ENCODE data around the gene PLA2G4E. TPM values are rescaled to one million over a fixed set of nuclear protein-coding genes. Genes with fewer than 3 reads are reported as not detected.
A peak's percentile ranks its signal among the peaks of the same experiment; 100 is the strongest.

The PLA2G4E gene
- total RNA-seq, 1 experiment from 2014 or later, result 1.8 TPM

DNA sequence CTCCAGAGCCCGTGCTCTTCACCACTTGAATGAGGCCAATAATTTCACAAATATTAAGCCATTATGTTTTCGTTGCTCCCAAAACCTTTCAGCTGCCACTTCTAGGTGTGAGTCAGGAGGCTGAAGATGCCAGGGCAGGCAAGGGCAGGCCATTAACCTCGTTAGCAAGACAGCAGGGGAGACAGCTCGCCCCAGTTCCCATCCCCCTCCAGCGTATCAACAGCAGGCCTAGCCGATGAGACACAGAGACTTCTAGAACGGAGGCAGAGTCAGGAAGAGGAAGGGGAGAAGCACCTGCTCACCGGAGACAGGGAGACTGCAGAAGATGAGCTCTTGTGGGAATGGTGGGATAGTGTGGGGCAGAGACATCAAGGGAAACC lies 28.0 kb upstream of the PLA2G4E start:
- DNase-seq, result no peak
- Mint-ChIP-seq H3K27ac (ENCODE audit: unreplicated experiment) (peak overlapping the region; percentile 66), H3K36me3 (ENCODE audit: insufficient read depth, unreplicated experiment) (no peaks in the 10 kb centered on the region), H3K4me3 (ENCODE audit: unreplicated experiment) (no peak overlapping the region), H3K4me1 (ENCODE audit: low read depth, unreplicated experiment) (peaks cover 49% of the 10 kb centered on the region), H3K27me3 (ENCODE audit: insufficient read depth, unreplicated experiment) (no peaks in the 10 kb centered on the region), H3K9me3 (ENCODE audit: unreplicated experiment) (no peaks in the 10 kb centered on the region)
- intact Hi-C loops (cut with micrococcal nuclease; ENCODE audit: unreplicated experiment), result no loop called here
- BruUV-seq (replicated peaks), result no TSS peak
- Histone ChIP-seq H3K4me1 (peaks cover 53% of the 10 kb centered on the region), H3K9me3 (peaks cover 3% of the 10 kb centered on the region; the same call in 1 of the 2 replicates), H3K27me3 (replicated peaks; ENCODE audit: control insufficient read depth, insufficient read depth, low read length) (no peaks in the 10 kb centered on the region), H3K4me3 (ENCODE audit: low read depth, low read length) (no peak overlapping the region), H3K36me3 (ENCODE audit: control insufficient read depth, insufficient read depth, low read length) (no peaks in the 10 kb centered on the region)
- POLR2A ChIA-PET, result no interaction called here
- CTCF ChIA-PET, result no interaction called here
- TF ChIP-seq, protein P1, sequence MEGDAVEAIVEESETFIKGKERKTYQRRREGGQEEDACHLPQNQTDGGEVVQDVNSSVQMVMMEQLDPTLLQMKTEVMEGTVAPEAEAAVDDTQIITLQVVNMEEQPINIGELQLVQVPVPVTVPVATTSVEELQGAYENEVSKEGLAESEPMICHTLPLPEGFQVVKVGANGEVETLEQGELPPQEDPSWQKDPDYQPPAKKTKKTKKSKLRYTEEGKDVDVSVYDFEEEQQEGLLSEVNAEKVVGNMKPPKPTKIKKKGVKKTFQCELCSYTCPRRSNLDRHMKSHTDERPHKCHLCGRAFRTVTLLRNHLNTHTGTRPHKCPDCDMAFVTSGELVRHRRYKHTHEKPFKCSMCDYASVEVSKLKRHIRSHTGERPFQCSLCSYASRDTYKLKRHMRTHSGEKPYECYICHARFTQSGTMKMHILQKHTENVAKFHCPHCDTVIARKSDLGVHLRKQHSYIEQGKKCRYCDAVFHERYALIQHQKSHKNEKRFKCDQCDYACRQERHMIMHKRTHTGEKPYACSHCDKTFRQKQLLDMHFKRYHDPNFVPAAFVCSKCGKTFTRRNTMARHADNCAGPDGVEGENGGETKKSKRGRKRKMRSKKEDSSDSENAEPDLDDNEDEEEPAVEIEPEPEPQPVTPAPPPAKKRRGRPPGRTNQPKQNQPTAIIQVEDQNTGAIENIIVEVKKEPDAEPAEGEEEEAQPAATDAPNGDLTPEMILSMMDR (IDR thresholded peaks at IDR 0.05; ENCODE audit: insufficient read depth in 1 of 2, low read depth in 1 of 2, low read length in 1 of 2, severe bottlenecking in 1 of 2, unreplicated experiment in 1 of 2), result no peak

DNA sequence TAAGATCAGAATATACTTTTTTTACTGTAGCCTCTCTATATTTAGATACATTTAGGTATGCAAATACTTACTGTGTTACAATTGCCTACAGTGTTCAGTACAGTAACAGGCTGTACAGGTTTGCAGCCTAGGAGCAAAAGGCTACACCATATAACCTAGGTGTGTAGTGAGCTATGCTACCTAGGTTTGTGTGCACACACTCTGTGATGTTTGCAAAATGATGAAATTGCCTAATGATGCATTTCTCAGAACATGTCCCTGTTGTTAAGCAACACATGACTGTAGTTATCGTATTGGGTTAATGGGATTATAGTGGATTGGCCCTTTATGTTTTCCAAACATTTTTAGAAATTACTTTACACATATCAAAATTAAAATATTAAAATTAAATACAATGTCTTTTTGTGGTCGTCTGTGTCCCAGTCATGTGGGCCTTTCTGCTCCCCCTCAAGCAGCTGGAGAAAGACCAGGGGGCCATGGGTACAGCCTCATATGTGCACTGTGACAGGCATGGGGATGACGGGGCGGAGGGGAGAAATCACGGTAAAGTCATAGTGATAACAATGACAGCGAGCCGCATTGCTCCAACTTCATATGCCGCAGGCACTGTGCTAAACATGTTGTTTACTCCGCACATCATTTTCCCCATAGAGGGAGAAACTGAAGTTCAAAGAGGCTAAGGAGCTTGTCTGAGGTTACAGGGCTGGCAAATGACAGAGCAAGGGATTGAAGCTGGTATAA lies 27.4 kb upstream of the PLA2G4E start:
- Histone ChIP-seq H3K9me3 (peaks cover 3% of the 10 kb centered on the region; the same call in 1 of the 2 replicates), H3K4me1 (peaks cover 54% of the 10 kb centered on the region), H3K36me3 (ENCODE audit: control insufficient read depth, insufficient read depth, low read length) (no peaks in the 10 kb centered on the region), H3K4me3 (ENCODE audit: low read depth, low read length) (no peak overlapping the region), H3K27me3 (replicated peaks; ENCODE audit: control insufficient read depth, insufficient read depth, low read length) (no peaks in the 10 kb centered on the region)
- no peaks in the 10 kb centered on the region for H3K27me3 Mint-ChIP-seq (ENCODE audit: insufficient read depth, unreplicated experiment)
- H3K4me1 Mint-ChIP-seq (ENCODE audit: low read depth, unreplicated experiment), result peaks cover 53% of the 10 kb centered on the region
- no peak overlapping the region for H3K4me3 Mint-ChIP-seq (ENCODE audit: unreplicated experiment)
- intact Hi-C loops (cut with micrococcal nuclease; ENCODE audit: unreplicated experiment), result no loop called here
- H3K27ac Mint-ChIP-seq (ENCODE audit: unreplicated experiment), result peak overlapping the region; percentile 66
- TF ChIP-seq, protein P1 (IDR thresholded peaks at IDR 0.05; ENCODE audit: insufficient read depth in 1 of 2, low read depth in 1 of 2, low read length in 1 of 2, severe bottlenecking in 1 of 2, unreplicated experiment in 1 of 2), result no peak
- H3K36me3 Mint-ChIP-seq (ENCODE audit: insufficient read depth, unreplicated experiment), result no peaks in the 10 kb centered on the region
- POLR2A ChIA-PET, result no interaction called here
- DNase-seq, result no peak
- H3K9me3 Mint-ChIP-seq (ENCODE audit: unreplicated experiment), result no peaks in the 10 kb centered on the region
- no TSS peak for BruUV-seq (replicated peaks)
- CTCF ChIA-PET, result no interaction called here

DNA sequence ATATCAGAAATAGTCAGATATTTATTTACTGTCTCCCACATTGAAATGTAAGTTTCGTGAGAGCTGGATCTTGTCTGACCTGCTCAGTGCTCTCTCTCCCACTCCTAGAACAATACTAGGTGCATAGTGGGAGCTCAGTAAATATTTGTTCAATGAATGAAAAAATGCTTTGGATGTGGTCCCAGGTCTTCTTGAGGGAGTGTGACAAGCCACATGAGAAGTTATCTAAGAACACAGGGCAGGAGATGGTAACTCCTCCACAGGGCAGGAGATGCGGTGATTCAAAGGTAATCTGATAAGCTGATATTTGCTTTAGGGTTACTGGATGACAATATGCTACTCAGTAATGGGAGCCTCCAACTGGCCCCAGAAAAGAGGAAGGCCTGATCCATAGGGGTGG lies 25.8 kb upstream of the PLA2G4E start:
- Histone ChIP-seq H3K9me3 (peaks cover 3% of the 10 kb centered on the region; the same call in 1 of the 2 replicates), H3K4me1 (peaks cover 54% of the 10 kb centered on the region), H3K27me3 (replicated peaks; ENCODE audit: control insufficient read depth, insufficient read depth, low read length) (no peaks in the 10 kb centered on the region), H3K4me3 (ENCODE audit: low read depth, low read length) (no peak overlapping the region), H3K36me3 (ENCODE audit: control insufficient read depth, insufficient read depth, low read length) (no peaks in the 10 kb centered on the region)
- BruUV-seq (replicated peaks), result no TSS peak
- ChIA-PET CTCF (interaction anchor here (0.6 to 1.8 kb wide), 8 partner anchors 11 to 958 kb away, joined by 3 to 16 read pairs (median 5); partner anchors contain the start of gene EHD4), POLR2A (interaction anchor here (1.0 to 1.2 kb wide), 3 partner anchors 11 to 346 kb away, joined by 3 to 5 read pairs (median 3); no protein-coding TSS in a partner anchor)
- TF ChIP-seq, protein P1 (IDR thresholded peaks at IDR 0.05; ENCODE audit: insufficient read depth in 1 of 2, low read depth in 1 of 2, low read length in 1 of 2, severe bottlenecking in 1 of 2, unreplicated experiment in 1 of 2), result no peak
- DNase-seq, result peak; percentile 85 to 88
- peaks cover 55% of the 10 kb centered on the region for H3K4me1 Mint-ChIP-seq (ENCODE audit: low read depth, unreplicated experiment)
- H3K27me3 Mint-ChIP-seq (ENCODE audit: insufficient read depth, unreplicated experiment), result no peaks in the 10 kb centered on the region
- intact Hi-C loops (cut with micrococcal nuclease; ENCODE audit: unreplicated experiment), result loop anchor here (1.0 kb wide), 4 partner anchors 11 to 38 kb away; no protein-coding TSS in a partner anchor
- peak overlapping the region; percentile 94 for H3K27ac Mint-ChIP-seq (ENCODE audit: unreplicated experiment)
- H3K4me3 Mint-ChIP-seq (ENCODE audit: unreplicated experiment), result peak overlapping the region; percentile 57
- H3K9me3 Mint-ChIP-seq (ENCODE audit: unreplicated experiment), result no peaks in the 10 kb centered on the region
- H3K36me3 Mint-ChIP-seq (ENCODE audit: insufficient read depth, unreplicated experiment), result no peaks in the 10 kb centered on the region

Measured in Caco-2 (cell line).